ENCODE results near the gene SLC29A2. TPM values are rescaled to one million over a fixed set of nuclear protein-coding genes. Genes with fewer than 3 reads are reported as not detected.

The SLC29A2 gene
- total and polyA plus RNA-seq, 2 donors (not counting 1 experiment from before 2014, with no cell fraction given): 0.17 to 1.7 TPM

- no peaks in the 10 kb centered on the region for H3K79me2 ChIP-seq (ENCODE audit: control insufficient read depth, insufficient read depth, low read length)
- H3K4me1 ChIP-seq (ENCODE audit: control insufficient read depth, extremely low read depth, insufficient read depth, low read length): peaks cover 9% of the 10 kb centered on the region
- no peak overlapping the region for H3K4me3 ChIP-seq (replicated peaks in 1 of 4; ENCODE audit: control extremely low read depth in 1 of 4, insufficient read depth in 1 of 4, low read depth in 3 of 4, low read length in 4 of 4)
- no peak overlapping the region for H3K9ac ChIP-seq (ENCODE audit: insufficient read depth, low read length)
- peaks cover 5% of the 10 kb centered on the region for H3K27me3 ChIP-seq (ENCODE audit: control insufficient read depth, insufficient read depth, low read length)
- H3K36me3 ChIP-seq (ENCODE audit: control insufficient read depth, insufficient read depth, low read length): no peaks in the 10 kb centered on the region
- TF ChIP-seq CTCF (conservative IDR thresholded peaks at IDR 0.05 in 1 of 2, IDR thresholded peaks at IDR 0.05 in 1 of 2; ENCODE audit: low read depth in 1 of 2, low read length in 2 of 2): no peak
- TF ChIP-seq EZH2 (IDR thresholded peaks at IDR 0.05; ENCODE audit: low read length, missing control alignments): no peak
- no peak overlapping the region for H2AFZ ChIP-seq (ENCODE audit: low read length)
- H3K9me3 ChIP-seq (ENCODE audit: control insufficient read depth, insufficient read depth, low read depth, low read length): no peaks in the 10 kb centered on the region
- H3K27ac ChIP-seq (ENCODE audit: insufficient read depth, low read length): no peak overlapping the region
- no peak overlapping the region for H3K4me2 ChIP-seq (ENCODE audit: extremely low read depth, insufficient read depth, low read length)
- DNase-seq (ENCODE audit: low read depth in 2 of 2): no peak
- no peaks in the 10 kb centered on the region for H4K20me1 ChIP-seq (ENCODE audit: control insufficient read depth, extremely low read depth, insufficient read depth, low read length)
Measured at GRCh38 chr11:66417000-66417399, 45.4 kb upstream of the SLC29A2 start.

- Histone ChIP-seq H2AFZ (ENCODE audit: low read length) (no peak overlapping the region), H4K20me1 (ENCODE audit: control insufficient read depth, extremely low read depth, insufficient read depth, low read length) (no peaks in the 10 kb centered on the region), H3K36me3 (ENCODE audit: control insufficient read depth, insufficient read depth, low read length) (no peaks in the 10 kb centered on the region), H3K79me2 (ENCODE audit: control insufficient read depth, insufficient read depth, low read length) (no peaks in the 10 kb centered on the region), H3K27me3 (ENCODE audit: control insufficient read depth, insufficient read depth, low read length) (peaks cover 12% of the 10 kb centered on the region), H3K9ac (ENCODE audit: insufficient read depth, low read length) (no peak overlapping the region), H3K4me3 (replicated peaks in 1 of 4; ENCODE audit: control extremely low read depth in 1 of 4, insufficient read depth in 1 of 4, low read depth in 3 of 4, low read length in 4 of 4) (no peak overlapping the region), H3K4me2 (ENCODE audit: extremely low read depth, insufficient read depth, low read length) (no peak overlapping the region), H3K4me1 (ENCODE audit: control insufficient read depth, extremely low read depth, insufficient read depth, low read length) (peaks cover 9% of the 10 kb centered on the region), H3K9me3 (ENCODE audit: control insufficient read depth, insufficient read depth, low read depth, low read length) (no peaks in the 10 kb centered on the region), H3K27ac (ENCODE audit: insufficient read depth, low read length) (no peak overlapping the region)
- TF ChIP-seq CTCF (conservative IDR thresholded peaks at IDR 0.05 in 1 of 2, IDR thresholded peaks at IDR 0.05 in 1 of 2; ENCODE audit: low read depth in 1 of 2, low read length in 2 of 2): no peak
- no peak for TF ChIP-seq EZH2 (IDR thresholded peaks at IDR 0.05; ENCODE audit: low read length, missing control alignments)
- DNase-seq (ENCODE audit: low read depth in 2 of 2): no peak
Measured at GRCh38 chr11:66415423-66415822, 43.9 kb upstream of the SLC29A2 start.

DNA sequence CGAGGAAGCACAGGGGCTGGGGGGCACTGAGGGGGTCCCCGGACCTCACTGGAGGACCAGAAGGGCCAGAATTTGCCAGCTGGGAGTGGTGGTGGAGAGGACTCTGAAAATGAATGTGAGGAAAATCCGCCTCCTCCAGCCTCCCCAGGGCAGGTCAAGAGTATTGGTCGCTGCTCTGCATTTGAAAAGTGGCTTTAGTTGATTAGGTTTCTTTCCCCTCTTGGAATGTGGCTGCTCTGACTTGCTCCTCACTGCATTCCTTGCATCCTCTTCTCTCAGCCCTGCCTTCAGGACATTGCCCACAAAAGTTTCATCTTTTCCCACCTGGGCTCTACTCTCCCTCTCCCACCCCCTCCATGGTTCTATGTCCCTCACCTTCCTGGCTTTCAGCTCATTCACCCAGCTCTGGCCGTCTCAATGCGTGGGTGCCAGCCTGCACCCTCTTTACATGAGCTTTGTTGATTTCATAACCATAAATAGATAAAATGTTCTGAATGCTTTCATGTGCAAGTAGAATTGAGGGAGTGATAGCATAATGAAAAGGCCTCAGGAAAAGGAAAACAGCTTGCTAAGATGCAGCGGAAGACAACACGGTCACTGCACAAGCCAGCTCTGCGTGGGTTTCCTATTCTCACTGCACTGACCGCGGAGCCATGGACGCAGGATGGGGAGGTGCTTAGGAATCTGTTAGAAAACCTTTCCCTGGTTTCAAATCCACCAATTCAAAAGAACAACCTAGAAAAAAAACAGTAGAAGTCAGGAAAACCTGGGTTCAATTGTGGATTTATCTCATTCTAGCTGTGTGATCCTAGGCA lies 42.8 kb upstream of the SLC29A2 start:
- Histone ChIP-seq H2AFZ (ENCODE audit: low read length) (no peak overlapping the region), H3K9me3 (ENCODE audit: control insufficient read depth, insufficient read depth, low read depth, low read length) (no peaks in the 10 kb centered on the region), H3K9ac (ENCODE audit: insufficient read depth, low read length) (no peak overlapping the region), H3K4me2 (ENCODE audit: extremely low read depth, insufficient read depth, low read length) (no peak overlapping the region), H3K79me2 (ENCODE audit: control insufficient read depth, insufficient read depth, low read length) (no peaks in the 10 kb centered on the region), H4K20me1 (ENCODE audit: control insufficient read depth, extremely low read depth, insufficient read depth, low read length) (no peaks in the 10 kb centered on the region), H3K36me3 (ENCODE audit: control insufficient read depth, insufficient read depth, low read length) (no peaks in the 10 kb centered on the region), H3K27ac (ENCODE audit: insufficient read depth, low read length) (no peak overlapping the region), H3K4me1 (ENCODE audit: control insufficient read depth, extremely low read depth, insufficient read depth, low read length) (peaks cover 9% of the 10 kb centered on the region), H3K27me3 (ENCODE audit: control insufficient read depth, insufficient read depth, low read length) (peaks cover 11% of the 10 kb centered on the region), H3K4me3 (replicated peaks in 1 of 4; ENCODE audit: control extremely low read depth in 1 of 4, insufficient read depth in 1 of 4, low read depth in 3 of 4, low read length in 4 of 4) (no peak overlapping the region)
- TF ChIP-seq EZH2 (IDR thresholded peaks at IDR 0.05; ENCODE audit: low read length, missing control alignments): no peak
- TF ChIP-seq CTCF (conservative IDR thresholded peaks at IDR 0.05 in 1 of 2, IDR thresholded peaks at IDR 0.05 in 1 of 2; ENCODE audit: low read depth in 1 of 2, low read length in 2 of 2): no peak
- DNase-seq (ENCODE audit: low read depth in 2 of 2): no peak

All from fibroblast of lung (primary cell).